Loucy (cell line): ENCODE data around the gene DAGLA.

Experiments used
- EZH2phosphoT487 ChIP-seq: fragments of 200-600 bp; IDR thresholded peaks from 2 replicates; pipeline ENCODE4 v1.6.1; 2018; ENCODE audit warnings: antibody characterized with exemption, mild to moderate bottlenecking, moderate library complexity, borderline replicate concordance
- TF ChIP-seq, protein P1 (sequence below): fragments of 200-600 bp; sonication (generic); conservative IDR thresholded peaks from 2 replicates; pipeline ENCODE4 v1.5.1; 2014; ENCODE audit warnings: mild to moderate bottlenecking, antibody characterized with exemption, low read length

- TF ChIP-seq, protein P1, sequence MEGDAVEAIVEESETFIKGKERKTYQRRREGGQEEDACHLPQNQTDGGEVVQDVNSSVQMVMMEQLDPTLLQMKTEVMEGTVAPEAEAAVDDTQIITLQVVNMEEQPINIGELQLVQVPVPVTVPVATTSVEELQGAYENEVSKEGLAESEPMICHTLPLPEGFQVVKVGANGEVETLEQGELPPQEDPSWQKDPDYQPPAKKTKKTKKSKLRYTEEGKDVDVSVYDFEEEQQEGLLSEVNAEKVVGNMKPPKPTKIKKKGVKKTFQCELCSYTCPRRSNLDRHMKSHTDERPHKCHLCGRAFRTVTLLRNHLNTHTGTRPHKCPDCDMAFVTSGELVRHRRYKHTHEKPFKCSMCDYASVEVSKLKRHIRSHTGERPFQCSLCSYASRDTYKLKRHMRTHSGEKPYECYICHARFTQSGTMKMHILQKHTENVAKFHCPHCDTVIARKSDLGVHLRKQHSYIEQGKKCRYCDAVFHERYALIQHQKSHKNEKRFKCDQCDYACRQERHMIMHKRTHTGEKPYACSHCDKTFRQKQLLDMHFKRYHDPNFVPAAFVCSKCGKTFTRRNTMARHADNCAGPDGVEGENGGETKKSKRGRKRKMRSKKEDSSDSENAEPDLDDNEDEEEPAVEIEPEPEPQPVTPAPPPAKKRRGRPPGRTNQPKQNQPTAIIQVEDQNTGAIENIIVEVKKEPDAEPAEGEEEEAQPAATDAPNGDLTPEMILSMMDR = no peak
- no peak for TF ChIP-seq EZH2phosphoT487
These were observed 69.5 kb downstream of the DAGLA start for GRCh38 chr11:61749591-61750217.
